K562 (cell line): ENCODE results near the gene RDM1. TPM values are rescaled to one million over a fixed set of nuclear protein-coding genes. Genes with fewer than 3 reads are reported as not detected.
A peak's percentile ranks its signal among the peaks of the same experiment; 100 is the strongest.

ENCODE experiments used
- BDP1 ChIP-seq: IDR thresholded peaks from 3 replicates; pipeline ENCODE4 v1.6.1; 2011; ENCODE audit not compliant: insufficient read length, insufficient read depth
- CXXC5 ChIP-seq: fragments of 250-450 bp; sonication (Bioruptor Pico); IDR thresholded peaks from 2 replicates; pipeline ENCODE4 v1.8.0; 2022; ENCODE audit warnings: inconsistent platforms, mild to moderate bottlenecking, moderate library complexity
- DPF2 ChIP-seq: fragments of 450-650 bp; IDR thresholded peaks from 2 replicates; pipeline ENCODE4 v1.6.1; 2016
- HINFP ChIP-seq: fragments of 450-650 bp; conservative IDR thresholded peaks from 2 replicates; pipeline ENCODE4 v1.6.1; 2016; ENCODE audit warnings: missing genetic modification characterization, low read depth, mild to moderate bottlenecking, control low read depth, missing compliant biosample characterization
- REST ChIP-seq, 2 experiments: fragments of 450-650 bp; formaldehyde crosslinking in 1 of 2; IDR thresholded peaks; 2 replicates each; pipeline versions ENCODE4 v1.4.0 to v1.6.1; 2014 to 2020; ENCODE audit warnings: mild to moderate bottlenecking in 2 of 2, borderline replicate concordance in 1 of 2, low read depth in 1 of 2
- SAP30 ChIP-seq: fragments of 200-600 bp; sonication (generic); IDR thresholded peaks from 2 replicates; pipeline ENCODE4 v1.6.1; 2012; ENCODE audit warnings: borderline replicate concordance, low read depth, mild to moderate bottlenecking, moderate library complexity, low read length, control low read depth, inconsistent platforms; ENCODE audit not compliant: insufficient read depth, poor library complexity, severe bottlenecking
- TRIM25 ChIP-seq: fragments of 450-650 bp; IDR thresholded peaks from 2 replicates; pipeline ENCODE4 v1.7.0; 2016; ENCODE audit warnings: borderline replicate concordance
- ZNF124 ChIP-seq: sonication (generic); formaldehyde crosslinking; IDR thresholded peaks from 2 replicates; pipeline ENCODE4 v1.8.1; 2022; ENCODE audit warnings: missing genetic modification reagents
- polyA plus RNA-seq, 8 experiments: library from polyadenylated mRNA; depleted of rRNA in 4 of 8; stranded (reverse) in 5 of 8; unstranded in 3 of 8; fragments of >200 nt; fragmentation: Nextera tagmentation in 2 of 8; fragmentation: Illumina TruSeq in 1 of 8; extraction: Ambion mirVana in 2 of 8; extraction: Trizol in 1 of 8; gene quantifications; 2 replicates each; pipeline versions ENCODE4 v1.2.1 to v1.2.3, GENCODE V29; 2011 to 2014; ENCODE audit warnings: inconsistent platforms in 1 of 8, missing spikeins in 1 of 8
- total RNA-seq, 7 experiments: library from RNA; depleted of rRNA in 6 of 7; stranded (reverse); fragments of >200 nt in 6 of 7; fragmentation: Illumina TruSeq in 2 of 7; extraction: Trizol in 2 of 7; gene quantifications; 2 replicates each; pipeline versions ENCODE4 v1.2.1 to v1.2.3, GENCODE V29; 2011 to 2021; ENCODE audit warnings: low replicate concordance in 1 of 7
- TF ChIP-seq, protein P1 (sequence below): sonication (generic); formaldehyde crosslinking; IDR thresholded peaks from 2 replicates; pipeline ENCODE4 v1.4.0; 2020; ENCODE audit warnings: mild to moderate bottlenecking, missing genetic modification reagents
- TF ChIP-seq, protein P2 (sequence below): sonication (generic); formaldehyde crosslinking; IDR thresholded peaks from 2 replicates; pipeline ENCODE4 v1.5.0; 2020; ENCODE audit warnings: missing genetic modification reagents

RDM1 gene
- total and polyA plus RNA-seq, 9 of the 15 experiments (the other 6 are each of a cell fraction or from before 2014, with no cell fraction given) = 2.5 to 11.2 (median 5.4) TPM

GRCh38 chr17:35942588-35943186 is 12.1 kb upstream of the RDM1 start (continued):
- TF ChIP-seq, protein P1, sequence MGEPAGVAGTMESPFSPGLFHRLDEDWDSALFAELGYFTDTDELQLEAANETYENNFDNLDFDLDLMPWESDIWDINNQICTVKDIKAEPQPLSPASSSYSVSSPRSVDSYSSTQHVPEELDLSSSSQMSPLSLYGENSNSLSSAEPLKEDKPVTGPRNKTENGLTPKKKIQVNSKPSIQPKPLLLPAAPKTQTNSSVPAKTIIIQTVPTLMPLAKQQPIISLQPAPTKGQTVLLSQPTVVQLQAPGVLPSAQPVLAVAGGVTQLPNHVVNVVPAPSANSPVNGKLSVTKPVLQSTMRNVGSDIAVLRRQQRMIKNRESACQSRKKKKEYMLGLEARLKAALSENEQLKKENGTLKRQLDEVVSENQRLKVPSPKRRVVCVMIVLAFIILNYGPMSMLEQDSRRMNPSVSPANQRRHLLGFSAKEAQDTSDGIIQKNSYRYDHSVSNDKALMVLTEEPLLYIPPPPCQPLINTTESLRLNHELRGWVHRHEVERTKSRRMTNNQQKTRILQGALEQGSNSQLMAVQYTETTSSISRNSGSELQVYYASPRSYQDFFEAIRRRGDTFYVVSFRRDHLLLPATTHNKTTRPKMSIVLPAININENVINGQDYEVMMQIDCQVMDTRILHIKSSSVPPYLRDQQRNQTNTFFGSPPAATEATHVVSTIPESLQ = no peak
- no peak for TF ChIP-seq SAP30
- TF ChIP-seq, protein P2, sequence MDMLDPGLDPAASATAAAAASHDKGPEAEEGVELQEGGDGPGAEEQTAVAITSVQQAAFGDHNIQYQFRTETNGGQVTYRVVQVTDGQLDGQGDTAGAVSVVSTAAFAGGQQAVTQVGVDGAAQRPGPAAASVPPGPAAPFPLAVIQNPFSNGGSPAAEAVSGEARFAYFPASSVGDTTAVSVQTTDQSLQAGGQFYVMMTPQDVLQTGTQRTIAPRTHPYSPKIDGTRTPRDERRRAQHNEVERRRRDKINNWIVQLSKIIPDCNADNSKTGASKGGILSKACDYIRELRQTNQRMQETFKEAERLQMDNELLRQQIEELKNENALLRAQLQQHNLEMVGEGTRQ (CRISPR knock-in tag) = no peak
- TF ChIP-seq DPF2 = peak; percentile 62; the same call in 1 of the 2 replicates
- TF ChIP-seq CXXC5 = 0 out of 2 replicates have a peak, but pooled peaks have one; percentile 20
- TF ChIP-seq ZNF124 (CRISPR knock-in tag) = no peak
- TF ChIP-seq TRIM25 = no peak
- TF ChIP-seq HINFP (tag) = no peak
- TF ChIP-seq REST (IDR thresholded peaks at IDR 0.05; ENCODE audit: borderline replicate concordance) = no peak
- no peak for TF ChIP-seq REST (CRISPR knock-in tag; IDR thresholded peaks at IDR 0.05; ENCODE audit: low read depth)
- no peak for TF ChIP-seq BDP1
